AG04450 (cell line): ENCODE measurements around the gene RETREG1. TPM values are rescaled to one million over a fixed set of nuclear protein-coding genes. Genes with fewer than 3 reads are reported as not detected.
"Not testable (repeated sequence)": the region's sequence is repeated elsewhere in the genome, so short reads cannot be mapped to it uniquely, and the experiment has no call there.

Source experiments
- CTCF ChIA-PET: fragments of 300-600, 350-600 bp; formaldehyde crosslinking; extraction: SDS; loops from one replicate; lab custom pipeline; 2022; ENCODE audit warnings: antibody characterized with exemption, inconsistent platforms; lab: Charles Lee
- POLR2A ChIA-PET: fragments of 350-600 bp; formaldehyde crosslinking; extraction: SDS; loops from one replicate; lab custom pipeline; 2021; ENCODE audit warnings: antibody characterized with exemption, inconsistent platforms; lab: Yijun Ruan, JAX
- DNase-seq: peaks from one replicate; pipeline ENCODE4 v3.0.0-alpha.2; 2011; ENCODE audit warnings: low read depth, low spot score
- H3K27ac ChIP-seq: one replicate; pipeline ENCODE4 v1.5.1; 2012; ENCODE audit warnings: low read depth, low read length, control low read depth
- H3K27me3 ChIP-seq: one replicate; pipeline ENCODE4 v1.6.0; 2012; ENCODE audit warnings: low read length; ENCODE audit not compliant: control insufficient read depth, insufficient read depth
- H3K4me3 ChIP-seq: 2 replicates; pipeline ENCODE4 v1.5.1; 2011; ENCODE audit warnings: mild to moderate bottlenecking, low read depth, low read length, control low read depth
- H3K9me3 ChIP-seq: 2 replicates; pipeline ENCODE4 v1.5.1; 2012; ENCODE audit warnings: low read length; ENCODE audit not compliant: control insufficient read depth, insufficient read depth
- polyA plus RNA-seq: library from polyadenylated mRNA; depleted of rRNA; stranded (reverse); fragments of >200 nt; gene quantifications from 2 replicates; pipeline ENCODE4 v1.2.3, GENCODE V29; 2011
- TF ChIP-seq, protein P1 (sequence below): IDR thresholded peaks from 2 replicates; pipeline ENCODE4 v1.5.1; 2011; ENCODE audit warnings: low read depth, low read length, control low read depth, inconsistent platforms

The RETREG1 gene
- polyA plus RNA-seq, 1 experiment, result 0.14 TPM

GRCh38 chr5:16654647-16655334 is 38.0 kb upstream of the RETREG1 start:
- Histone ChIP-seq H3K27me3 (peaks cover 2% of the 10 kb centered on the region), H3K4me3 (no peak overlapping the region), H3K27ac (no peak overlapping the region), H3K9me3 (no peaks in the 10 kb centered on the region)
- ChIA-PET CTCF (no interaction called here), POLR2A (no interaction called here)
- TF ChIP-seq, protein P1, sequence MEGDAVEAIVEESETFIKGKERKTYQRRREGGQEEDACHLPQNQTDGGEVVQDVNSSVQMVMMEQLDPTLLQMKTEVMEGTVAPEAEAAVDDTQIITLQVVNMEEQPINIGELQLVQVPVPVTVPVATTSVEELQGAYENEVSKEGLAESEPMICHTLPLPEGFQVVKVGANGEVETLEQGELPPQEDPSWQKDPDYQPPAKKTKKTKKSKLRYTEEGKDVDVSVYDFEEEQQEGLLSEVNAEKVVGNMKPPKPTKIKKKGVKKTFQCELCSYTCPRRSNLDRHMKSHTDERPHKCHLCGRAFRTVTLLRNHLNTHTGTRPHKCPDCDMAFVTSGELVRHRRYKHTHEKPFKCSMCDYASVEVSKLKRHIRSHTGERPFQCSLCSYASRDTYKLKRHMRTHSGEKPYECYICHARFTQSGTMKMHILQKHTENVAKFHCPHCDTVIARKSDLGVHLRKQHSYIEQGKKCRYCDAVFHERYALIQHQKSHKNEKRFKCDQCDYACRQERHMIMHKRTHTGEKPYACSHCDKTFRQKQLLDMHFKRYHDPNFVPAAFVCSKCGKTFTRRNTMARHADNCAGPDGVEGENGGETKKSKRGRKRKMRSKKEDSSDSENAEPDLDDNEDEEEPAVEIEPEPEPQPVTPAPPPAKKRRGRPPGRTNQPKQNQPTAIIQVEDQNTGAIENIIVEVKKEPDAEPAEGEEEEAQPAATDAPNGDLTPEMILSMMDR, result no peak
- DNase-seq, result no peak

DNA sequence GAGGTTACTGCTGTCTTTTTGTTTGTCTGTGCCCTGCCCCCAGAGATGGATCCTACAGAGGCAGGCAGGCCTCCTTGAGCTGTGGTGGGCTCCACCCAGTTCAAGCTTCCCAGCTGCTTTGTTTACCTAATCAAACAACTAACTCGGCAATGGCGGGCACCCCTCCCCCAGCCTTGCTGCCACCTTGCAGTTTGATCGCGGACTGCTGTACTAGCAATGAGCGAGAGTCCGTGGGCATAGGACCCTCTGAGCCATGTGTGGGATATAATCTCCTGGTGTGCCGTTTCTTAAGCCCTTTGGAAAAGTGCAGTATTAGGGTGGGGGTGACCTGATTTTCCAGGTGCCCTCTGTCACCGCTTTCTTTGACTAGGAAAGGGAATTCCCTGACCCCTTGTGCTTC is 31.9 kb upstream of the RETREG1 start:
- CTCF ChIA-PET, DNase-seq, POLR2A ChIA-PET, H3K4me3 ChIP-seq, H3K27ac ChIP-seq, H3K9me3 ChIP-seq, H3K27me3 ChIP-seq: not testable (repeated sequence)

DNA sequence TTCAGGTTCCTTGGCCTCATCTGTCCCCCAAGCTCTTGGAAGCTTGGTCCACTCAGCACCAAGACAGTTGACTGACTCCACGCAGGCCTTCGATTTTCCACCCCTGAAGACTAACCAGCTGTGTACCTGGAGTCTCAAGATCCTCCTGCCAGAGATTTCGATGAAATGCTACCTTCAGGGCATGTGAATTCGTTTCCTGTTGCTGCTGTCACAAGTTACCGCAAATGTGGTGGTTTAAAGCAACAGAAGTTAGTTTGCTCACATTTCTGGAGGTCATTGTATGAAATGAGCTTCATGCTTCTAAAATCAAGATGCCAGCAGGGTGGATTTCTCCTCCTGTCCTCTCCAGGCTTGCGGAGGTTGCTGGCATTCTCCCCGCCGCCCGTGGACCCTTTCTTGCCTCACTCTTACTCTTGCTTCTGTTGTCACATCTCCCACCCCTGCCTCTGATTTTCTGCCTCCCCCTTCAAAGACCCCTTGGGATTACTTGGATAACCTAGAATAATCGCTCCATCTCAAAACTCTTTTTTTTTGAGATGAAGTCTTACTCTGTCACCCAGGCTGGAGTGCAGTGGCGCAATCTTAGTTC is 27.6 kb upstream of the RETREG1 start:
- ChIA-PET POLR2A (no interaction called here), CTCF (no interaction called here)
- Histone ChIP-seq H3K9me3 (no peaks in the 10 kb centered on the region), H3K27me3 (peaks cover 7% of the 10 kb centered on the region), H3K27ac (no peak overlapping the region), H3K4me3 (no peak overlapping the region)
- DNase-seq, result no peak
- TF ChIP-seq, protein P1, result no peak

GRCh38 chr5:16642867-16643266 is 26.1 kb upstream of the RETREG1 start:
- Histone ChIP-seq H3K9me3 (no peaks in the 10 kb centered on the region; the same call in 1 of the 2 replicates), H3K4me3 (no peak overlapping the region), H3K27me3 (peaks cover 7% of the 10 kb centered on the region), H3K27ac (no peak overlapping the region)
- ChIA-PET POLR2A (no interaction called here), CTCF (no interaction called here)
- TF ChIP-seq, protein P1, result no peak
- DNase-seq, result no peak

DNA sequence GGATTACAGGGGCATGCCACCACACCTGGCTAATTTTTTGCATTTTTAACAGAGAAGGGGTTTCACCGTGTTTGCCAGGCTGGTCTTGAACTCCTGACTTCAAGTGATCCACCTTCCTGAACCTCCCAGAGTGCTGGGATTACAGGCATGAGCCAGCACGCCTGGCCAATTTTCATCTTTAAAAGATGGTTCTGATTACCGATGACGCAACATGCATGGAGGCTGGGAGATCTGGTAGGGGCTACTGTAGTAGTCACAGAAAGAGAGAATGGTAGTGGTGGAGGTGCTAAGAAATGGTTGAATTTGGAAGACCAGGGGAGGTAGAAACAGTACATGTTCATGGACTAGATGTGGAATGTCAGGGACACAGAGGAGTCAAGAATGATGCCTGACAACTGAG is 22.4 kb upstream of the RETREG1 start:
- peaks cover 4% of the 10 kb centered on the region for H3K27me3 ChIP-seq
- H3K27ac ChIP-seq, result no peak overlapping the region
- no peak overlapping the region for H3K4me3 ChIP-seq
- no peaks in the 10 kb centered on the region; the same call in 1 of the 2 replicates for H3K9me3 ChIP-seq
- DNase-seq, result no peak
- TF ChIP-seq, protein P1, result no peak
- POLR2A ChIA-PET, result no interaction called here
- CTCF ChIA-PET, result no interaction called here
